Occipital lobe (tissue), 2 donors: Measurements from ENCODE around the gene SSMEM1. TPM values are rescaled to one million over a fixed set of nuclear protein-coding genes. Genes with fewer than 3 reads are reported as not detected.
"Not testable (repeated sequence)": the region's sequence is repeated elsewhere in the genome, so short reads cannot be mapped to it uniquely, and the experiment has no call there.

Experiments used
- DNase-seq: peaks from one replicate; lab custom pipeline; 2025; lab: John Stamatoyannopoulos, UW
- total RNA-seq: library from RNA; depleted of rRNA; stranded (reverse); fragments of >200 nt; gene quantifications from one replicate; pipeline ENCODE4 v1.2.3, GENCODE V29; 2014

The SSMEM1 gene
- total RNA-seq, 1 donor from 2014 or later: 0.31 TPM

- not testable (repeated sequence) for DNase-seq
Measured at GRCh38 chr7:130246491-130246890, 38.8 kb downstream of the SSMEM1 start.

- not testable (repeated sequence) for DNase-seq
Measured at GRCh38 chr7:130248842-130249241, 41.2 kb downstream of the SSMEM1 start.

DNA sequence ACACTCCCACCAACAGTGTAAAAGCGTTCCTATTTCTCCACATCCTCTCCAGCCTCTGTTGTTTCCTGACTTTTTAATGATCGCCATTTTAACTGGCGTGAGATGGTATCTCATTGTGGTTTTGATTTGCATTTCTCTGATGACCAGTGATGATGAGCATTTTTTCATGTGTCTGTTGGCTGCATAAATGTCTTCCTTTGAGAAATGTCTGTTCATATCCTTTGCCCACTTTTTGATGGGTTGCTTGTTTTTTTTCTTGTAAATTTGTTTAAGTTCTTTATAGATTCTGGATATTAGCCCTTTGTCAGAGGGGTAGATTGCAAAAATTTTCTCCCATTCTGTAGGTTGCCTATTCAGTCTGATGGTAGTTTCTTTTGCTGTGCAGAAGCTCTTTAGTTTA lies 42.0 kb downstream of the SSMEM1 start:
- DNase-seq: not testable (repeated sequence)

- DNase-seq: no peak
Measured at GRCh38 chr7:130254555-130254954, 46.9 kb downstream of the SSMEM1 start.

DNA sequence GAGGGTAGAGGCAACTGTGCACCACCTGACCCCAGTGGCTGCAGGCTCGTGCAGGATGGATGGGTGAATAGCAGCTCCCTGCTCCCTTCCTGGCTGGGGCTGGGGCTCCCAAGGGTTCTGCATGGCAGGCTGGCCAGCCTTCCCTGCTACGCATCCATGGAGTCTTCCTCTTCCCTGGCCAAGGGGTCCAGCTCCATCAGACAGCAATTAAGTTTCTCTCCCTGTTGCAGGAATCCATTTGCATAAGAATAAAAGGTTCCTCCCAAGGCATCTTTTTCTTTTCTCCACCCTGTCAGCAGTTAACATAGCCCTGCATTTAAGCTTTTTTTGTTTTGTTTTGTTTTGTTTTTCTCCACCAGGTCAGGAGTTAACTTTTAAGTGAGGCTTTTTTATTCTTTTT lies 49.0 kb downstream of the SSMEM1 start:
- DNase-seq: no peak

DNA sequence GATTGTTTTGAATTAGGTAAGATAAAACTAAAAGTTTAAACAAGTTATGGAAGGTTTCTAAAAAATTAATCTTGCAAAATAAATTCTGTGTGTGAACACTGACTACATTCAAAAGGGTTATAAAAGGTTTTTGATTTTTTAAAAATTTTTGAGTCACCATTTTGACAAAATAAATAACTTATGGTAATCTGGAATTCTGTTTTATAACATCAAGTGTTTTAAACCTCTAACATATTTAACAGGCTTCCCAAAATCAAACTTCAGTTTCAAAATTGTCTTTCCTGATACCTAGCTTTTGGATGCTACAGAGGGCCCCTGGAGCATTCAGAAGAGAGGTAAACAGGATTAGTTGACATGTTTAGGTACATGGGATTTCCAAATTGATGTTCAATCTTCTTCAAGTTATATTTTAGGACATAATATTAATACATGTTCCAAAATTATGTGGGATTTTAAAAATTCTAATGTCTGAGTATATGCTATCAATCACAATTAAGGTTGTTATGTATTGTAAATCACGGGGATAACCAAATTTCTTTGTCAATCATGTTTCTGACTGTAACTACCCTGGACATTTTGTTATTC lies 50.9 kb downstream of the SSMEM1 start:
- no peak for DNase-seq

DNA sequence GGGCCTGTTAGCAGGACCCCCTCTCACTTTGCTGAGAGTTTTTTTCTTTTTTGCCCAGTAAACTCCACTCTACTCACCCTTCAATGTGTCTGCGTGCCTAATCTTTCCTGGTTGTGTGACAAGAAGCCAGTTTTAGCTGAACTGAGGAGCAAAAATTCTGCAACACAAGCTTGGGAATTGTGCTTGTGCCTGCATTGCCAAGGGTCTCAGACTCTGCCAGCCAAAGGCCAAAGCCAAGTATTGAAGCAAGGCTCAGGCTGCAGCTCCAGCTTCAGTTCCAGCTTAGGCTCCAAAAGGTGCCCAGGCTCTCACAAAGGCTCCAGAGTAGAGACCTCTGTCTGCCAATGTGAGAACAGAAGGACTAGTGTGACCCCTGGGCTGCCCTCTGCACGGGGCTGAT lies 54.8 kb downstream of the SSMEM1 start:
- DNase-seq: no peak

DNA sequence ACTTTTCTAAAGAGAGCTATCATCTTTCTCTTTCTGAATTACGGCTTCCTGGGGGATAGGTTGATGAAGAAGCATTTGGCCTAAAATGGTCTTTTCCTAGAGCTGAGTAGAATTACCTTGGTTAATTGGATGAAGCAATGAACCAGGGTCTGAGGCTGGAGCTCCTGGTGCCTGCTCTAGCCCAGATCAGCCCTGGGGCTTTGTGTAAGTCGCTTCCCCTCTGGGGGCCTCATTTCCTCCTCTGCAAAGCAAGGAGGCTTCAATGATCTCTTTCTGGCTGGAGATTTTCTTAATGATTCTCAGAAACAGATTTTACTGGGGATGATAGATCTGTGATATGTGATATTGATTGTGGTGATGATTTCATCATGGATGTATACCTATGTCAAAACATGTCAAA lies 55.5 kb downstream of the SSMEM1 start:
- no peak for DNase-seq

Other genes starting within 250 kb of the SSMEM1 start
- gene ZC3HC1, start 156.5 kb upstream of the SSMEM1 start, total RNA-seq: 12.9 TPM
- gene KLHDC10, start 137.3 kb upstream of the SSMEM1 start, total RNA-seq: 102 TPM
- gene TMEM209, start 2.5 kb upstream of the SSMEM1 start, total RNA-seq: 13.9 TPM
- gene CPA2, start 59.0 kb downstream of the SSMEM1 start, total RNA-seq: not detected
- gene CPA4, start 85.3 kb downstream of the SSMEM1 start, total RNA-seq: 0.78 TPM
- gene CPA5, start 137.0 kb downstream of the SSMEM1 start, total RNA-seq: not detected
- gene CPA1, start 172.6 kb downstream of the SSMEM1 start, total RNA-seq: not detected
- 14.2 TPM for gene CEP41, start 233.2 kb downstream of the SSMEM1 start, total RNA-seq